ENCODE measurements around the gene PYCARD.
"Not testable (repeated sequence)": the region's sequence is repeated elsewhere in the genome, so short reads cannot be mapped to it uniquely, and the experiment has no call there.

The PYCARD gene

DNA sequence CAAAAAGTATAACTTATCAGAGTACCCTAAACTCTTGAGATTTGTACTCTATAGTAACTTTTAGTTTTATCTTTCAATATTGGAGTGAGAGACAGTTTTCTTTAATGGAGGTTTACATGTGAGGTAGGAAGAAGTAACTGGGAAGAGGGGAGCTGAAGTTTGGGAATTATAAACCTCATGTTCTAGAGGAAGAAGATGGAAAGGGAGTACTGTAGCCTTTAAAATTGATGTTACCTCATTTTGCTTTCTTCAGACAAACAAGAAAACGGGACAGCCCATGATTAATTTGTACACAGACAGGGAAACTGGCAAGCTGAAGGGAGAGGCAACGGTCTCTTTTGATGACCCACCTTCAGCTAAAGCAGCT, 13.2 kb downstream of the PYCARD start:
- no peak for DNase-seq

DNA sequence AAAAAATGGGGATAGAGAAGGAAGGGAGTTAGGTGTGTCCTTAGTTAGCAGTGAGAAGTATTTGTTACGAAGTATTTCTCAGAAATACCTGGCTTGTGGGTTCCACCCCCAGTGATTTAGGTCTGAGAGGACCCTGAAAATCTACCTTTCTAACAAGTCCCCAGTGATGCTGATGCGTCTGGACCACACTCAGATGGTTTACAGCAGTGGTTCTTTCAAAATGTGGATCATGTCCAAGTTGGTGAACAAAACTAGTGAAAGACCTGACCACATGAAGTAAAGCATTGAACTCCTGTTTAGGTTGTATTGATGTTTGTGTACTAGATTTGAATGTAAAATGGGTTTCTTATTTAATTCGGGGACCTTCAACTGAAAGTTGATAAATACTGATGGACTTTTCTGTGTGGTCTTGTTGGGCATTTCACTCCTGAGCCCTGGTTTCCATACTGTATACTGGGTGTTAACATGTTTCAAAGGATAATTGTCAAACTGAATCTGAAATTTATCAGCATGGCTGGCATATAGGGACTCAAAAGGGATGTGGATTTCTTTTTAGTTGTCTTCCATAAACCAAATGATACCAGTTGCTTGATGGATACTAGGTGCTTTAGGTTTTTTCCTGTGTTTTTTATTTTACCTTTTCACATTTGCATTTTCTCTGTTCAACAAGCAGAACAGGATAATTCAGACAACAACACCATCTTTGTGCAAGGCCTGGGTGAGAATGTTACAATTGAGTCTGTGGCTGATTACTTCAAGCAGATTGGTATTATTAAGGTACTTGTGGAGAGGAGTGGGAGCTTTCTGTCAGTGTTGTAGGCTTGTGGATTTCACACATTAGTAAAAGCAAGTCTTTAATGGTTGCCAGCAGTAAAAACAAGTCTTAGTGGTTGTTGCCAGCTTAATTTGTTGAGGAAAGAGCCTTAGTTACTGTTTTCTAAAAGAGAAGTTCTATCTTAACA, 13.8 kb downstream of the PYCARD start:
- no peak for DNase-seq

DNA sequence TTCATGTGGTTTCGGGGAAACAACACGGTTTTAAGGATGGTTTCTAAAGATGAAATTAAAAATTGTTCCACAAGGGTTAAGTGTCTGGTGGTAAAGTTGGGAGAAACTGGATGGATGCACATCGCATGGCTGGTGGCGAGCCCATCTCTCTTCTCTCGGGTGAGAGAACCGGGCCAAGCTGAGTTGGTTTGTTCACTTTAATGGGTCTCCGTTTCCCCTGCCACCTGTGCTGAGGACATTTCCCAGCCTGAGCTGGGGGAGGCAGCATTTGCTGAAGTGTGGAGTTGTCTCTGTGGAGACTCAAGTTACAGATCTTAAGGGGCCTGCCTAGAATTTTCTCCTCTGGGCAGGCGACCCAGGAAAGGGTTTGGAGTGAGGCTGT, 14.8 kb downstream of the PYCARD start:
- DNase-seq, result no peak

DNA sequence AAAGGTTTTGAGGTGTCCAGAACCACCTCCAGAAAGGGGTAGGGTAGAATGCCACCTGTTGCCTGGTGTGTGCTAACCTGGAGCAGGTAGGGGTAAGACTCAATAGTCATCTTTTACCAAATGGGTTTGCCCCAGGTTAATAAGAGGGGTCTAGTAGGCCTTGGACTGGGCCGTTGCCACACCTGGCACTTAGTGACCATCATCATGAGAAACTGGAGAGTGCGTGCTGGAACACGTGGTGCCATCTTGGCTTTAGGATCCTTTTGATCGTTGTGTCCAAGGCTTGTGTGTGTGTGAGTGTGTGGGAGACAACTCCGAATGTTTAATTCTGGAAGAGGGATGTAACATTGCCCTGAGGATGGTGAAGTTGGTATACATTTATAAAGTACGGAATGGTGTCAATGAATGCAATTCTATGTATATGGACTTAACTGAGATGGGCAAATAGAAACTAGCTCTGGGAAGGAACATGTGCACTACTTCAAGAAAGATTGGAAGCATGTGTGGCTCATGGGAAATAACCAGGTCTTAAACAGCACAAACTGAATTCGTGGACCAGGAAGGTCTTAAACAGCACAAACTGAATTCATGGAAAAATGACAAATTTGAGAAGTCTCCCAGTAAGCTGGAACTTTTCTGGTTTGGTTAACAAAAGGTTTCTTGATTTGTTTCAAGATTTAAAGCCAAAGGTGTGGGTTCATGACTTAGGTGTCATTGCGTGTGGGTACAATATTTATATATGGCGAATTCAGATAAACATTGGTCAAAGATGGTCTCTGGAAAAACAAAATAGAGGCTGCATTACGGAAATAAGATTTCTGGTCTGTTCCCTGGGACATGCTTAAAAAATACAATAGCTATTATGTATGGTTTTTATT, 15.4 kb downstream of the PYCARD start:
- DNase-seq, result no peak

DNA sequence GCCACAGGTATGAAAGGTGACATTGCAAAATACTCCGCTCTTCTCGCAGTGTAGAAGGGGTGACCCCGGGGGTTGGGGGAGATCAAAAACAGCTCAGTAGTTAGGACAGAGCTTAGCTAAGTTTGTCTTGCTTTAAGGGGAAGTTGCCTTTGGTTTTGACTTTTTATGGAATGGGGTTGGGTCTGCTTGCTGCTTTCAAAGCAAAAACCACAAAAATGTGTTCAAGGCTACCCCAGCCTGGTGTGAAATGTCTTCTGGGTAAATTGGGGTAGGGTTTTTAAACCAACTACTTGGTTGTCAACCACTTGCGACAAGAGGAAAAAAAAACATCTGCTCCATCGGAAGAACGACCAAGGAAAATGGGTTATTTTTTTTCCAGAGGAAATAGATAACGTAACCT, 16.4 kb downstream of the PYCARD start:
- no peak for DNase-seq

DNA sequence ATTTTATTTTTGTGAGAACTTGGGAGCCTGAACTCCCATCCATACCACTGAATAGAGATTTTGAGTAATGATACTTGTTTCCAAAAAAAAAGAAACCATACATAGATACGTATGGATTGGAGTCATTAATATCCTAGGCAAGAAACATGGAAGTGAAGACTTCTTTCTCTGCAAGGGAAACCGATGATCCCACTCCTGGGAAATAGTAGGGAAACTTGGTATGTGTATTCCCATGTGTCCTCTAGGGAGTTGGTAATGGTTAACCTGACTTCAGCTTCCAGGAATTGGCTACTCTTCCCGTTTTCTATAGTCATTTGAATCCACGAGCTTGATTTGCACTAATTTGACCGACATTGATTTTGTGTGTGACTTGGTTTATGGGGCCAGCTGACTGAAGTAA, 17.2 kb downstream of the PYCARD start:
- no peak for DNase-seq

DNA sequence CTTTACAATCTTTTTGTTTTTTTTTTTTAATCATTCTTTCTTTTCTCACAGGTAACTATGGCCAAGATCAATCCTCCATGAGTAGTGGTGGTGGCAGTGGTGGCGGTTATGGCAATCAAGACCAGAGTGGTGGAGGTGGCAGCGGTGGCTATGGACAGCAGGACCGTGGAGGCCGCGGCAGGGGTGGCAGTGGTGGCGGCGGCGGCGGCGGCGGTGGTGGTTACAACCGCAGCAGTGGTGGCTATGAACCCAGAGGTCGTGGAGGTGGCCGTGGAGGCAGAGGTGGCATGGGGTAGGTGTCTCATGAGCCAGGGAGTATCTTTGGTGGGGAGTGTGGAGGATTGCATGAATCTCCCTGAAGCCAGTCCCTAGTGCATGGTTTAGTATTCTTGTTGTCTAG, 17.7 kb downstream of the PYCARD start:
- DNase-seq, result no peak

DNA sequence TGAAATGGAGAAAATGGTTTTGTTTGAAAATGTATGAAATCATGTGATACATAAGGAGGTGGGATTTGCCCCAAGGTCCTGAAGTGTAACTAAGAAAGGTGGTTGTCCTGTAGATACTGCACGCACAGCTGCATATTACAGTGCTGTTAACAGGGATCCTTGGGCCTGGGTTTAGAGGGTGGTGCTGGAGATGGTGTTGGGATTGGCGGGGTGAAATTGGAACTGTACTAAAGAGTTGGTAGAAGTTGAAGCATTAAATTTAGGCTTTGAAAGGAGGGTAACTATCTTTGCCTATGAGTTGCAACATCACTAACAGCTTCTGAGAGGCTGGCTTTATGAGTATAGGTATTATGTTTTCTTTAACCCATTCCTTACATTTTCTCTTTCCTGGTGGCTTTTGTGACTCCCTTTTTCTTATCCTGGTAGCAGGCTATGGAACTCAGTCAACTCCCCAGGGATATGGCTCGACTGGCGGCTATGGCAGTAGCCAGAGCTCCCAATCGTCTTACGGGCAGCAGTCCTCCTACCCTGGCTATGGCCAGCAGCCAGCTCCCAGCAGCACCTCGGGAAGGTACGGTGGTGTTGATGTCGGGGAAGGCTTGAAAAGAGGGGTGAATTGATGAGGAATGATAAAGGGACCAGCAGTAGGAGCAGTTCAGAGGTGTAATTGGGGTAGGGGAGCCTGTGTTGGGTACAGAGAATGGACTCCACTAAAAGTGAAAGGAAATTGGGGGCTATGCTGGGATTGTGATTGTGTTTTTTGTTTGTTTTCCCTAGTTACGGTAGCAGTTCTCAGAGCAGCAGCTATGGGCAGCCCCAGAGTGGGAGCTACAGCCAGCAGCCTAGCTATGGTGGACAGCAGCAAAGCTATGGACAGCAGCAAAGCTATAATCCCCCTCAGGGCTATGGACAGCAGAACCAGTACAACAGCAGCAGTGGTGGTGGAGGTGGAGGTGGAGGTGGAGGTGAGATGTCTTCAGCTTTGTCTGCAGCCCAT, 18.8 kb downstream of the PYCARD start:
- DNase-seq, result no peak

DNA sequence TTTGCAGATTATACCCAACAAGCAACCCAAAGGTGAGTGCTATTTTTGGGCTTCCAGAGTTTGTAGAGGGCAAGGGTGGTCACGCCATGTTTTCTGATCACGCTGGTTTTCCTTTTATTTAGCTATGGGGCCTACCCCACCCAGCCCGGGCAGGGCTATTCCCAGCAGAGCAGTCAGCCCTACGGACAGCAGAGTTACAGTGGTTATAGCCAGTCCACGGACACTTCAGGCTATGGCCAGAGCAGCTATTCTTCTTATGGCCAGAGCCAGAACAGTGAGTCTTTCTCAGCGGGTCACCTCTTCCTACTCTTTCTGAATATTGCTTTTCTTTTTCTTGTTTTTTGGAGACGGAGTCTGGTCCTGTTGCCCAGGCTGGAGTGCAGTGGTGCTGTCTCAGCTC, 20.2 kb downstream of the PYCARD start:
- DNase-seq, result no peak

DNA sequence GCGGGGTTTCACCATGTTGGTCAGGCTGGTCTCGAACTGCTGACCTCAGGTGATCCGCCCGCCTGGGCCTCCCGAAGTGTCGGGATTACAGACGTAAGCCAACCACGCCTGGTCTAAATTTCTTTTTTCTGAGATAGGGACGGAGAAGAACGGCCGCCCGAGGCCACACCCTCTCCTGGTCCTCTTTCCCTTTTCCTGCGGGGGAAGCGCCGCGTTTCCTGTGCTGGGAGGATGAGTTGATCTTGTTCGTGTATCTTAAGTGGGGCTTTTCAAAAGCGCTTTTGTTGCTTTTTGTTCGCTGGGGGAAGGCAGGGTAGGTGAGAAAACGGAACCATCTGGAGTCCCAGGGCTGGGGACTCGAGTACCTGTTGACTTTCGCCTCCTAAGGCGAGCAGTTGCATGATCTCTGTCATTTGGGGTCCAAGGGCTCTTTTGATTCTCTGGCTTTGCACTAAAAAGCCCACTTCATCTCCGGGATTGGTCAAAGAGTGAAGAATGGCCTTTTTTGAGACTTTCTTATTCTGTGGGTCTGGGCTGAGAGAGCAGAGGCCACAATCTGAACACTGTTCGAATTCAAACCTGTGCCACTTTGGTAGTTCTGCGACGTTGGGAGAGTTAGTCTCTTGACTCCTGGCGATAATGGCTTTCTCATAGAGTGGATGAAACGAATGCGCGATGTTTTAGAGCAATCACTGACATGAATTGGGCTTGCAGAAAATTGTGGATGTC, 21.3 kb downstream of the PYCARD start:
- no peak for DNase-seq

DNA sequence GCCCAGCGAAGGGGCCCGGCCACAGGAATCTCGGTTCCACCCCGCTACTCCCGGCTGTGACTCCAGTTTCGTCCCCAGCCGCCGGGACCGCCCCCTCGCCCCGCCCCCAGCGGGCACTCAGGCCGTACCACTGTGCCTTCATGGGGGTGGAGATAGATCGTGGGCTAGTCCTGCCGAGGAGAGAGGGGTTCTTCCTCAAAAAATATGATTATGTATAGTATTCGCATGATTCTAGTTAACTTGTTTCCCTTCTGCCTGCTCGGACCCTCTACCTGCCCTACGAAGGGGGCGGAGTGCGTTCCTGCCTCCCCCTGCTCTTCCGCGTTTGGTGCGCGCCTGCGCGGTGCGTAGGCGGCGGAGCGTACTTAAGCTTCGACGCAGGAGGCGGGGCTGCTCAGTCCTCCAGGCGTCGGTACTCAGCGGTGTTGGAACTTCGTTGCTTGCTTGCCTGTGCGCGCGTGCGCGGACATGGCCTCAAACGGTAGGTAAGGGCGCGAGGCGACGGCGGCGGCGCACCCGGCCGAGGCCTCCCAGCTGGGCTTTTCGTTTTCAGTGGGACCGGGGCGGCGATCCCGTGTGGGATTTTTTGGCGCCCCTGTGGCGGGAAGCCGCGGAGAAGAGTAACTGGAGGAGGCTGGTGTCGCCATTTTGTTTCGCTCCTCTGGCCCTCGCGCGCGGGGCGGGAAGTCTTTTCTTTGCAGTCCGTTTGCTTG, 22.7 kb downstream of the PYCARD start, which contains the start of gene FUS:
Gene FUS, plus strand, starts transcription at position 393 of the 713 bp plus-strand sequence. Its CDS starts 76 bp downstream, at position 469.
- peak; percentile 99 for DNase-seq

DNA sequence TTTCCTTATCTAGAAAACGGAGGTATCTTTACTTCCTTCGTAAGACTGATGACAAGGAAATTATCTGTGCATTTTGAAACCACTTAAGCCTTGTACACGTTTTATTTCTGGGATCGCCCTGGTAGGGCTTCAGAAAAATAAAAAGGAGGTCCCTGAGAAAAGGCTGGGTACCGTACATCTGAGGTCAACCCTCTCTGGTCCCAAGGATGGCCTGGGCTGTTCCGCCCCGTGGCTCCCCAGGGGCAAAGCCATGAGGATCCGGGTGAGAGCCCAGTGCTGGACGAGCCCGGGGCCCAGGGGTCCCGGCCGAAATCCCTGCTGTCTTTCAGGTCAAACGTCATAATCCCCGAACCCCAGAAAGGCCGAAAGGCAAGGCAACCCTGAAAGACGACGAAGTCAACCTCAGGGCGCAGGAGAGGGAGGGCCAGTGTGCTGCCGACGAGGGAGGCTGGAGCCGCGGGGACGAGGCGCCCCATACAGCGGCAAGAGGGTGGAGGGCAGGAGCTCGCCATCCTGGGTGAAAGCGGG, 23.3 kb downstream of the PYCARD start:
- DNase-seq, result no peak

DNA sequence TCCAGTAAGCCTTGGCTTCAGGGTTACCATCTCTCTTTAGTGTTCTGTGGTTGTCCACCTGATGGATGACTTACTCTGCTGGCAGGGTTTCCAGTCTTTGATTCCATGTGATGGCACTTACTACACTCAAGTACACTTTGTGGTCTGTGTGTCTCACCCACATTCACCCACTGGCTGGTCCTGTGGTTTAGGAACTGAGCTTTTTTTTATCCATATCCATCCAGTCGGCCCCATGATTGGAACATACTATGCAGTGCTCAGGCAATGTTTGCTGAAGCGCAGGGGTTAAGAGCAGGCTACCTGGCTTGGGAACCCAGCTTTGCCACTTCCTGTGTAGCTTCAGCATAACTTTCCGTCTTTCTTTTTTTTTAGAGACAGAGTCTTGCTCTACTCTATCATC, 25.4 kb downstream of the PYCARD start:
- DNase-seq, result no peak

DNA sequence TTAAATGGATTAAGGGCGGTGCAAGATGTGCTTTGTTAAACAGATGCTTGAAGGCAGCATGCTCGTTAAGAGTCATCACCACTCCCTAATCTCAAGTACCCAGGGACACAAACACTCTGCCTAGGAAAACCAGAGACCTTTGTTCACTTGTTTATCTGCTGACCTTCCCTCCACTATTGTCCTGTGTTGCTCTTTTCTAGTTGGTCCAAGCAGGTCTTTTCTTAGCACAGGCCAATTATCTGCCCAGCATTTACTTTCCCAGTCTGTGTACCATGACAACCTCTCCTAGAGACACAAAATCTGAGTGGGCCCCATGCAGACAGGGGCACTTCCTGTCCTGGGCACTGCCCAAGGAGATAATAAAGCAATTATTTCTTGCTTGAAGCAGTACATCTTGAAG, 32.5 kb downstream of the PYCARD start:
- DNase-seq, result not testable (repeated sequence)

DNA sequence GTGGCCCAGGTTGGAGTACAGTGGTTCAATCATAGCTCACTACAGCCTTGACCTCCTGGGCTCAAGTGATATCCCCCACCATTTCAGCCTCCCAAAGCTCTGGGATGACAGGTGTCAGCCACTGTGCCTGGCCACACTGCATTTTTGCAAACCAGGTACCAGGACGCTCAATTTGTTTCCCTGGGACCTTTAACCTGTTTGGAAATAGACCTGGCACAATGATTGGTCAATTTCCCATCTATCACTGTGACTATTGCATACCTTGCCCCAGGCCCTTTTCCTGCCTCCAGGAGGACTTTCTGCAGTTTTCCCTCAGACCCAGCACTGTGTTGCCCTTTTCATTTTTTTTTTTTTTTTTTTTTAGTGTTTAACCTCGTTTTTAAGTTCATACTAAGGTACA, 33.7 kb downstream of the PYCARD start:
- DNase-seq, result no peak

DNA sequence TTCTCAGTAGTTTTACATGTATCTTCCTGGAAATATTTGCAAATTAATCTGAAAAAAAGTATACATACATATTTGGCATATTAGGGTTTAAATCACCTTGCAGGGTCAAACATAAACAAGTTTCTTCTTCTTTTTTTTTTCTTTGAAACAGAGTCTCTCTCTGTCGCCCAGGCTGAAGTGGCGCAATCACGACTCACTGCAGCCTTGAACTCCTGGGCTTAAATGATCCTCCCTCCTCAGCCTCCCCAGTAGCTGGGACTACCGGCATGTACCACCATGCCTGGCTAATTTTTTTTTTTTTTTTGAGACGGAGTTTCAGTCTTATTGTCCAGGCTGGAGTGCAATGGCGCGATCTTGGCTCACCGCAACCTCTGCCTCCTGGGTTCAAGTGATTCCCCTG, 35.2 kb downstream of the PYCARD start:
- DNase-seq, result no peak

DNA sequence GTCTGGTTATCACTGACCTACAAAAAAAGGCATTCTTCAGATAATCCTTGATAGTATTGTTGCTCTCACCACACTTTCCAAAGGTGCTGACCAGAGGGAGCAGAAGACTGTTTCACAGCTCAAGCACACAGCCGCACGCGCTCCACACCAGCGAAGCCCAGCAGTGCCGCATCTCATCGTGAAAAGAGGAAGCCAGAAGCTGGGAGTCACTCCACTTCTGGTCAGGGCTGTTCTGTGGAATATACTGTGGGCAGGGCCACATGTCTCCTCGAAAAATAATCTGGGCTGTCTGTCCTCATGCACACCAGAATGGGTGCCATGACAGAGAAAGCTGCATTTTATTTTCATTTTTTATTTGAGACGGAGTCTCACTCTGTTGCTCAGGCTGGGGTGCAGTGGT, 45.4 kb downstream of the PYCARD start:
- no peak for DNase-seq

Measured in eye (tissue), 1 donor.